ENCODE data around the gene BRD1.

Gene BRD1

DNA sequence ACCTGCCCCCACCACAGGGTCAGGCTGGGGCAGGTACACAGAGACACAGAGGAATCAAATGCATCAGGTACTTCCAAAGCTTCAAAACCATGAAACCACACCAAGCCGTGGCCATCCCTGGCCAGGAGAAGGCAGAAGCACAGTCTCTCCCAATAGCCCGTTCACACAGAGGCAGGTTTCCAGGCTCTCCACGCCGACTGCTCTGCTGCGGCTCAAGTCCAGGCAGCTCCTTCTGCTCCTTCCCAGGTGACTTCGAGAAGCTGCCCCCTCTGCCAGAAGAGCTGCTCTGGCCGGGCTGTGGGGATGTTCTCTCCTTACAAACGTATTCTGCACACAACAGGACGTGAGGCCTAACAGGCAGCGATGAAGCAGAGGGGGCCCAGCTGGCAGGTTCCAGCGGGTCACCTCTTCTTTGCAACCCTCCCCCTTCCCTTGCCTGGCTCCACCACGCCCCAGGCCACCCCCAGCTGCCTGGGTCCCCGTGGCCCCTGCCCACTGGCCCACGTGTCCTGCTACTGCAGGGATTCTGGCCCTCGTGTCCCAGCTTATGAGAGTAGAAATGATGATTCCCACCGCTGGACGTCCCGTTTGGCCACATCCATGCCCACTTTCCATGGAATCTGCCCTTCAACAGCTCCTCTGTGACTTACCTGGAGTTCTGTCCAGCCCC, 26.1 kb downstream of the BRD1 start:
- DNase-seq (ENCODE audit: low spot score): no peak

DNA sequence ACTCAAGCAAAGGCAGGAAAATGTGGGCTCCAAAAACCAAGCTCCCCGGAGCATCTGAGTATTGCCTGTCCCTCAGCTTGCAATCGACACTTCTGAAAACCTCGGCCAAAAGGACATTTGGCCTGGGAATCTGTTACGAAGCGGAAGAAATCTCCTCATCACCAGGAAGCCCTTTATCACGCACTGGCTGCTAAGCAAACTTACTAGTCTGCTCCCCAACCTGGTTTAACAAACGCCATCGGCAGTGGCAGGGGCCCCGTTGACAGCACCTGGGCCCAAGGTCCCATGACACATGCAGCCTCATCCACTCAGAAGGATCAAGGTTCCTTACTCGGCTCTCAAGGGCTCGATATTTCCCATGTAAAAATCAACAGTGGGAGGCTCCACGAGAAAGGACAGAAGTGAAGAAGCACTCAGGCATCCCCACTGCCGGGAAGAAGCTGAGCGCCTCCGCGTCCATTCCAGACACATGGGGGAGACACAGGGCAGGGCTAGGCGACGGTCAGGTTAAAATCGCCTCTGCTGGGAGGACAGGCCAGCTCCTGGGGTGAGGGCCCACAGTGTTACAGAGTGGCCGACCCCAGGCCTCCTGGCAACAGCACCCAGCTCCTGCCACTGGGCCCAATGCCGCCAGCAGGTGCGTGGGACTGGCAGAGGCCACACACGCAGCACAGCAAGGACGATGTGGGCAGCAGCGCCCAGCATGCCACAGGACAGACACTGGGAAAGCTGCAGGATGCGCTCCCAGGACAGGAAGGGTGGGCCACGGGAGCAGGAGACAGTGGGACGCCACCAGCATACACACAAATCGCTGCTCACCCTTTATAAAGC, 27.1 kb downstream of the BRD1 start:
- DNase-seq (ENCODE audit: low spot score): no peak

DNA sequence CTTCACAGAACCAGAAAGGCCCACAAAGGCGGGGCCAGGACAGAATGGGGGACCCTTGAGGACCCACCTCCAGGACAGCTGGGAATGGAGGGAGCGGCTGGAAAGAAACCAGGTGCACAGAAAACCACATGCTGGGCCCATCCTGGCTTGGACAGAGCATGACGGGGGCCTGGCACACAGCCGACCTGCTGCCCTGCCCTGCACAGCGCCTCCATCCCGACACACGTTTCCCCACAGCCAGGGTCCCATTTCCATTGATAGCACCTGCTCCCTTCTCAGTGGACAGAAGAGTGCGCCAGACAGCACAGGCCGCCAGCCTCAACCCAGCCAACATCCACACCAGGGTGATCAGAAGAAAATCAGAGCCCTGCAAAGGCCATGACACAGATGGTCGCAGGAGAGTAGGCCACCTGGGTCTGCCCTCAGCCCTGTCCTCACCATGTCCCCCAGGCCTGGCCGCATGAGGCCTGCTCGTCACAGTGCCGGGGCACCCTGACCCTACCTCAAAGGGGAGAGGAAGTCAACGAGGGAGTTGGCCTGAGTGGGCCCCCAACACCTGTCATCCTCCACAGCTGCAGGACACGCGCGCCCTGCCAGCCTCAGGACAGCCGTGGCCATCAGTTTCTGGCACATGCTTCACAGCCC, 28.1 kb downstream of the BRD1 start:
- no peak for DNase-seq (ENCODE audit: low spot score)

DNA sequence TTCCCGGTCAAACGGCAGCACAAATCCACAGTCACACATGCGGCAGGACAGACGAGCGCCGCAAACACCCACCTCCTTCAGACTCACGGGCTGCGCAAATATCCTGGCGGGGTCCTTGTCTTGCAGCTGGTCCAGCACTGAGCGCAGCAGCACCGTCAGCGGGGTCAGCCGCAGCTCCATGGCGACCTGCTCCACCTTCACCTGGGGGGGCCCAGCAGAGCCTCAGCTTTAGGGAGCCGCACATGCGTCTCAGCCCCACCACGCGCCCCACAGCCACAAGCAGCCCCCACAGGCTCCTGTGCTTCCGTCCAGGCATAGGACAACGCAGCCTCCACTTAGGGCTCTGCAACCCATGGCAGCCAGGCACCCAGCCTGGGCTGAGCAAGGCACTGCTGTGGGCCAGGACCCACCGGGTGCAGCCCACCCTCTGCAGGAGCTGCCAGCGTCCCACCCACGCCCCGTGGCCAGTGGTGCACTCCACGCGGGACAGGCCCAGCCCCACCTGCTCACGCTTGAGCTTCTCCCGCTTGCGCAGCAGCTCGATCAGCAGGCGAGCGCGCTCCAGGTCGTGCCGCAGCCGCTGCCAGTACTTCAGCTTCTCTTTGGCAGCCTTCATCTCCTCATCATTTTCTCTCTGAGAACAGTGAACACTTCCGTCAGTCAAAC, 29.1 kb downstream of the BRD1 start:
- no peak for DNase-seq (ENCODE audit: low spot score)

DNA sequence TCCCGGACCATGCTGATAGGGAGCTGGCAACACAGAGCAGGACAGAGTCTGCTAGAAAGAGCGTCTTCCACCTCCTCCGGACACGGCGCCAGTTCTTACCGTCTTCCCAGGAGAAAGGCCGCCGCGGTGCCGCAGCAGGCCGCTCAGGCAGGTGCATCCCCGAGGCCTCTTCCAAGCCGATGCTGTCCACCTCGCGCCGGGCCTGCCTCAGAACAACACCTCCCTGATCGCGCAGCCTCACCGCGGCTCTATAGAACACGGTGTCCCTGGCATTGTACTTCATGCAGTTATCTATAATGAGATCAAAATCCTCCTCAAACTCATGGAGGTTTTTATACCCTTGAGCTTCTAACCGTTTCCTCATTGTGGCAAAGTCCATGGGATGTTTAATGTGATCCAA, 30.0 kb downstream of the BRD1 start:
- no peak for DNase-seq (ENCODE audit: low spot score)

DNA sequence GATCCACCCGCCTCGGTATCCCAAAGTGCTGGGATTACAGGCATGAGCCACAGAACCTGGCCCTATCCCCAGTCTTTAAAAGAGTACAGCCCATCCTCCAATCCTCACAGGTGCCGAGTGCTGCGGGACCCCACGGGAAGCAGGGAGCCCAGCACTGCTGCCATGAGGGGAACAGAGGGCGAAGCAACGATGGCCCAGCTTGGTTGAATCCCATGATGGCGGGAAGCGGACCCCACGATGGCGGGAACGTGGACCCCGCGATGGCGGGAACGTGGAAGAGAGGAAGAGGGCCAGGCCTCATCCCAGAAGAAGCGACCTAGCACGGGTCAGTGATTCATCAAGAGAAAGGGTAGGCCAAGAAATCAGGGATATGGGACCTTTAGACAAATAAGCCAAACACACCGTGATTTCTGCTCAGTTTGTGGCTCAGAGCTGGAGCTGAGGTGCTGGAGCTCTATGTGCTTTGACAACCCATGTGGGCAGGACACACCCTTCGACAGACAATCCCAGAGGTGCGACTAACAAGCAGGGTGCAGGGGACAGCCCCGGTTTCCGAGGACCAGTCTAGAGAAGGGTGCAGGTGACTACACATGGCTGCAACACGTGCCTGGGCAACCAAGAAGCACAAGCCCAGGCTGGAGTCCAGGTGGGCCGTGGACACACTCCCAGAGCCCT, 30.9 kb downstream of the BRD1 start:
- DNase-seq (ENCODE audit: low spot score): no peak

DNA sequence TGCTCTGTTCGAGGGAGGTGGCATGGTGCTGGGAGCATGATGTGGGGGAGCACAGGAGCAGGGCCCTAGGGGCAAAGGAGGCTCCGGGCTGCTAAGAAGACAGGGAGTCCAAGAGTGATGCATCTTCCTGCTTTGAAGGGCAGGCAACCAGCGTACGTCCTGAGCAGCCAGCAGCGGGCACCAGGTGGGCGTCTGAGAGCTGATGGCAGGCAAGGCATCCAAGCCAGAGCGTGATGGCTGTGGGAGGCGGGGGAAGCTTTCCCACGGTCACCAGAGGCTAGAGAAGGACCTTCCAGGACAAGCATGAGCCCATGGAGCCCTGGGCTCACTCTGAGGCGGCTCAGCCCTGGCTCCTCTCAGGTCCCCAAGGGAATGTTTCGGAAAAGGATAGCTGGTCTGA, 32.2 kb downstream of the BRD1 start:
- no peak for DNase-seq (ENCODE audit: low spot score)

DNA sequence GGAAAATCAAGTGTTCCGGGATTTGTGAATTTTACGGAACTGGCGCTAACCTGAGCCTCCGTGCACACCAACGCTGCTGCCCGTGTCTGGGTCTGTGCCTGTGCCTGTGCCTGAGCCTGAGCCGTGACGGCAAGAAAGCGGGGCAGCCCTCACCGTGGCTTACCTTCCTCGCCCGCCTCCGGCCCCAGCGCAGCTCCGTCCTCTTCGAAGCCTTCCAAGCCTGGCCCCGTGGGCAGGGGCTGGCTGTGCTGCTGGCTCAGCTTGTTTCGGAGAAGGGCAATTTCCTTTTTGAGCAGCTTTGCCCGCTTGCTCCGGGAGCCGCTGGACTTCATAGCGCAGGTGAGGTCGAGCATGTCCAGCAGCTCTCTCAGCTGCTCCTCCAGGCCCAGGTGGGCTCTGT, 33.8 kb downstream of the BRD1 start:
- DNase-seq (ENCODE audit: low spot score): no peak

DNA sequence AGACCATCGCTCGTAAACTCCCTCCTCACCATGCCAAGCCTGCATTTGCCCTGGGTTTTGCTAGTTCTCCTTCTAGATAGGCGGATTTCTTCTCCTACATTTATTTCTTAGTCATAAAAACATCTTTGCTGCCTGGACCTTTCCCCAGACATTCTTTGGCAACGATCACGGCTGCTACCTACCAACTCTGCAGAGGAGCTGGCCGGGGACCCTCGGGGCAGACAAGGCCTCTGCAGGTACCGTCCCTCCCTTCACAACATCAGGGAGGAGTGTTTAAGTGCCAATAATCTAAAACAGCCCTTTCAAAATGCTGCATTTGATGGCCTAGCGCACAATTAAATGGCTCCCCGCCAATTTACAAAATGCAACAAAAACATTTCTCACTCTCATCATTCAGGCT, 34.4 kb downstream of the BRD1 start:
- no peak for DNase-seq (ENCODE audit: low spot score)

DNA sequence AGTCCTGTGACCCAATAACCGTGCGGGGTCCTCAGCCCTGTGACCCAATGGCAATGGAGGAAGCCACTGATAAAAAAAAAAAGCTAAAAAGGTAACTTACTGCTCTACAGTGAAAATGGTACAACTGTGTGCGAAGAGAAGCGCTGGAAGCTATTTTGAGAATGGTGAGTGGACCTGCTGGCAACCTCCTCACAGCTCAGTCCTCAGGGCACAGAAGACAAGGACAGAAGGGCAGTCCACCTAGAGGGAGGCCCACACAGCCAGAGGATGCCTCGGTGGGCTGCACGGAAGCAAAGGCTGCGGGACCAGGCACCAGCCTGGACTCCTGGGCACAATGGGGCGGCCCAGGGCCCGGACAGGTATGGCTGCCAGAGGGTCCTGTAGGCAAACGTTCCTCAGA, 35.6 kb downstream of the BRD1 start:
- DNase-seq (ENCODE audit: low spot score): no peak

DNA sequence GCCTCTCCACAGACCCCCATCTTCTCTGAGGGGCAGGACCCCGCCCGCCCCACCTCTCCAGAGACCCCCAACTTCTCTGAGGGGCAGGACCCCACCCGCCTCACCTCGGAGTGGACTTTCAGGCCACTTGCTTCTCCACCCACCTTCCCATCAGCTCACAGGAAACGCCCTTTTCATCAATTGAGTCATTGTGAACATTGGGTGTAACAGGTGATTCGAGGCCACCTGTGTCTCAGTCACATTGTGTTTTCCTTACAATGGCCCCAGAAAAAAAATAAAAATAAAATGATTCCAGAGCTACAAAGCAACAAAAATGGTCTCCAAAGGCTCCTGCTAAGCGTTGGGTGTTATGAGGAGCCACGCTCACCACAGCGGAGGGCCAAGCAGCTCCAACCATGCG, 36.0 kb downstream of the BRD1 start:
- DNase-seq (ENCODE audit: low spot score): no peak

DNA sequence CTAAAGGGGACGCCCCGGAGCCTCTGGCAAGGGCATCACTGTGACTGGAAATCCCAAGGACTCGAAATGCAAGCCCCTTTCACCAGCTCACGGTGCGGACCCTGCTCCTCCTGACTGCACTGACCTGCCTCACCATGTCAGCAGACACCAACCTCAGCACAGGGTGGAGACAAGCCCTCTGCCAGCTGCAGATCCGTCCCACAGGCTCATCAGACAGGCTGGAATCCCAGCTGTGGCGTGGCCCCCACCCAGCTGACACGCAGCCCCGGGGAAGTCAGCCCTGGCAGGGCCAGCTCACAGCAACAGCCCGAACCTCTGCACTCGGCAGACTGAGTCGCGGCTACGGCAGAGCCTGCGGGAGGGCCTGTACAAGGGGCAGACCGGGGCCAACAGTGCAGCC, 36.8 kb downstream of the BRD1 start:
- no peak for DNase-seq (ENCODE audit: low spot score)

DNA sequence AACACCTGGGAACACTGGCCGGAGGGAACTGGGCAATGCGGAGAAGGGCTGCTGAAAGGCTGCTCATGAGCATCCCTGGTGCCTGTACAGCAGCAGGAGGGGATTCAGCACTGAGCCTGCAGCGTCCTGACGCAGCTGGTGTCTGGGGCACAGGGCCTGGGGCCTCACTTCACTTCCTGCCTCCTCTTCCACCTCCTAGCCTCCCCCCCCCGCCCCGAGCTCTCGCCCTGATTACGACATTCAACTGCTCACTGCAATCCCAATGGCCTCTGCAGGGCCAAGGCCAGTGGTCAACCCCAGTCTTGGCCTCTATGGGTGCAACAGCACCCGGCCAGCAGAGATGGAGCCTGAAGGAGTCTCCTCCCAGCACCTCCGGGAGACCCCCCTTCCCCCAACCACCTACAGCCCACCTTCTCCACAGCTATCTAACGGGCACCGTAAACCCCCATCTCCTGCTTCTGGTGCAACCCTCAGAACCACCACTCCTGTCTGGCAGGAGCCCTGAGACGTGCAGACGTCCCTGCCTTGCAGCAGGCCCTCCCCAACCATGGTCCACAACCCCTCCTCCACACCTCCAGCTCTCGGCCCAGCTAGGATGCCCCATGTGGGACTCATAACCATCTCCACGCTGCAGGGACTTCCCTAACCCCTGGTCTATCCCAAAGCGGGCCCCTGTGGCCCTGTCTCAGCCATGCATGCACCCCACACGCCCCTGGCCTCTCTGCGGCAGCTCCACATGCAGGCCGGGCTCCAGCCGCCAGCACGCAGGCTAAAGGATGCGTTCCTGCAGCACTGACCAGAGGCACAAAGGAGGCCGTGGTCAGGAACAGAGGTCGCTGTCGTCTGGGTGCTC, 38.2 kb downstream of the BRD1 start:
- no peak for DNase-seq (ENCODE audit: low spot score)

DNA sequence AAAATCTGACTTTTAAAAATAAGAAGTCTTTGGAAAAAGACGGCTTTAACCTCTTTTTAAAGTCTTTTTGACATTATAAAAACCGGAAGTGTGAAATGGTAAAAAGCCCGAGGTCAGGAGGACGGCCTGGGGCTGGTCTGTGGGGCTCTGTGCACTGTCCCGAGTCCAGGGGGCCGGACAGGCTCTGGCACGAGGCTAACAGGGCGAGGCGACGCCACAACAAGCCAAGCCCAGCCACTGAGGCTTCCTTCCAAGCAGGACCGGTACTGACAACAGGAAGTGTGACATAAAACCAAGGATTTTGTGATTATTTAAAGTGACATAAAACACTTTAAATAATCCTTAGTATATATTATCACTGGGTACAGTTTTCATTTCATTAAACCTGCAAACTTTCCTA, 39.2 kb downstream of the BRD1 start:
- no peak for DNase-seq (ENCODE audit: low spot score)

DNA sequence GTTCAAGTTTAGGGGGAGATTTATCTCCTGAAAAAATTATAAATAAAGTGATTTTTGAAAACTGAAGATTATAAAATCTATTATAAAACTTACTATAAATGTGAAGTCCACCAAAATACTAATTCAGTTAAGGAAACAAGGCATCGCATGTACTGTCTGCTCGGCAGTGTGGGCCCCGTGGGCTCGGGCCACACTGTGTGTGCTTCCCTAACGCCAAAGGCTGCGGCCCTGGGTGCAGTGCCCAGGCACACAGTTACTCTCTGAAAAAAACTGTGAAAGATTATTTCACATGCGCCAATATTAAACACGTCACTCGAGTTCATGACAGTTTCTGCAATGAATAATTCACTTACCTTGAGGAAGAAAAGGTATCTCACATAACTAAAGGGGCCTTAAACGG, 39.8 kb downstream of the BRD1 start:
- no peak for DNase-seq (ENCODE audit: low spot score)

DNA sequence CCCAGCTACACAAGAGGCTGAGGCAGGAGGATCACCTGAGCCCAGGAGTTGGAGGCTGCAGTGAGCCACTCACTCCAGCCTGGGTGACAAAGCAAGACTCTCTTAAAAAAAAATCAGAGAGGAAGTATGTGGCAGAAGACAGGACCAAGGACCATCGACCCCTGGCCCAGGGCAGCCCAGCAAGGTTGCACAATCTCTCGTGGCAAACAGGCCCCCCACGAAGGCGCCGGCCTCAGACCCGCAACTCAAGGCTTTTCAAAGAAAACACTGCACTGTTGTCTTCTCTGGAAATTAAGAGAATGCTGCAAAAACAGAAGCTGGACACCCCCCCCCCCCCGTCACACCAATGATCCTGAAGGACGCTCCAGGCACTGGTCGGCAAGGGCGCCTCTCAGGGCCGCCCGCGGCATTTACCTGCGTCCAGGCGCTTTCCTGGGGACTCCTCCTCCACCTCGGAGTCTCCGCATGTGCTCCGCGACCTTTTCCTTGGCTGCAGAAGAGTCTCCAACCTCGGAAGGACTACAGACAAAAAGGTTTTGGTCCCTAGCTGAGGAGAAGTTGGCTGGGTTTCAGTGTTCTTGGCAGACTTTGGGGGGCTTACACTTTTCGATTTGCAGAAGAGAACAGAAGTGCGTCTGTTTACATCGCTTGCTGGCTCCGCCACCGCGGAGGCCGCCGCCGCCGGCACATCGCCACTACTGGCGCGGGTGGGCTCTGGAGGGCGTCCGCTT, 40.5 kb downstream of the BRD1 start:
- no peak for DNase-seq (ENCODE audit: low spot score)

DNA sequence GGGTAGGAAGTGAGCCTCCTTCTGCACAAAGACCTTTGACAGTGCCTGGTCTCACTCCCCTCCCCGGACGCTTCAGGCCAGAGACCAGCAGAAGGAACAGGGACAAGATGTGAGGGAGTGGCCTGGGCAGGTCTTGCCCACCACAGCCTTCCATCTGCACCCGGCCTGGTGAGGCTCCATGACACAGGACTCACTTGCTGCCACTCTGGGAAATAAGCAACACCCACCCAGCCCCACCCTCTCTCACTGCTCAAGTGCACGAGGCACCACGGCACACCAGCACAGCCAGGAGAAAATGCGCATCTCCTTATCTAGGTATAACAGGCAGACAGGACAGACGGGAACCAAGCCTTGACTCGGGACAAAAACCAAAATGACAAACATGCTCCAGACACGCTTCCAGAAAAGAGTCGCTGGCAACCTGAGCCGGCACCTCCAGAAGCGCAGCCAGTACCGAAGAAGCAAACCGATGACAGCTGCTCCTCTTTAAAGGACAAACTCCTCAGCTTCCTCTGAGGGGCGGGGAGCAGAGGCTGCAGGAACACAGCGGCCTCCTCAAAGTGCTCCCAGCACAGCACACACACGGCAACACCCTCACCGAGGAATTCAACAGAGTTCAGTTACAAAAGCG, 41.7 kb downstream of the BRD1 start:
- no peak for DNase-seq (ENCODE audit: low spot score)

DNA sequence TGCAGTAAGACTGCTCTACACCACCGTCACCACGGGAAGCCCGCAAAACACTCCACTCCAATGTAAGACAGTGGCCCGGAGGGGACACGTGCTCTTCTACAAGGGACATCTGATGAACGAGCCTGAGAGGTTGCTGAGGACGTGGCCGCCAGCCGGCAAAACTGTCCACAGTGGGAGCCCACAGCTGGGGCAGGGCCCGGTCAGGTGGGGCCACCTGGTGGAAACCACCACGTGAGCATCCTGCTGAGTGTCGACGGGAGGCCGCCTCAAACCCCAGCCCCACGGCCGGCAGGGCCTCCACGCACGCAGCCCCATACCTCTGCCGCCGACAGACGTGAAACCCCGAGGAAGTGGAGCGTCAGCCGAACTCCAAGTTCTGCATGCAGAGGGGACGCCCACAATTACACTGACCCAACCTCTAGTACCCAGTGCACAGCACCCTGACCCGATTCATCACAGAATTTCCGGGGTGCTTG, 42.6 kb downstream of the BRD1 start:
- no peak for DNase-seq (ENCODE audit: low spot score)

DNA sequence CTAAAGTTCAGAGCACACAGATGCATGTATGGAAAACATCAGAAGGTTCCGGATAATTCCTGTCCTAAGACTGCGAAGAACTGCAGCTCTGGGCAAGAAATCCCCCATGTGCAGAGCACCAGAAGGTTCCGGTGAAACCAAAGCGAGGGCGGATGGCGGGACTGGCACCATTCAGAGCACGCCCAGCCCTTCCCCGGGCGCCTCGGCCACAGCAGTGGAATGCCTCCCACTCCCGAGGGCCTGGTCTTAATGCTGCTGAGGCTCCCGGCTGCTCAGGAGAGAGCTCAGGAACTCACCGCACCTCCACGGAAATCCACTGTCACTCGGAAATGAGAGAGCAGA, 43.1 kb downstream of the BRD1 start:
- DNase-seq (ENCODE audit: low spot score): no peak
